ENCODE results near the gene MFSD6. TPM values are rescaled to one million over a fixed set of nuclear protein-coding genes. Genes with fewer than 3 reads are reported as not detected.

MFSD6 gene
- total RNA-seq, 1 donor from 2014 or later: 0.37 TPM

- peaks cover 7% of the 10 kb centered on the region for H3K9me3 ChIP-seq (ENCODE audit: low read depth)
- H3K27ac ChIP-seq: no peak overlapping the region
- no peak overlapping the region for H2AFZ ChIP-seq (replicated peaks)
- no peaks in the 10 kb centered on the region for H3F3A ChIP-seq (ENCODE audit: low read depth)
- TF ChIP-seq EZH2phosphoT487 (IDR thresholded peaks at IDR 0.05) (no peak), EZH2 (IDR thresholded peaks at IDR 0.05) (no peak)
- TF ChIP-seq, protein P1, sequence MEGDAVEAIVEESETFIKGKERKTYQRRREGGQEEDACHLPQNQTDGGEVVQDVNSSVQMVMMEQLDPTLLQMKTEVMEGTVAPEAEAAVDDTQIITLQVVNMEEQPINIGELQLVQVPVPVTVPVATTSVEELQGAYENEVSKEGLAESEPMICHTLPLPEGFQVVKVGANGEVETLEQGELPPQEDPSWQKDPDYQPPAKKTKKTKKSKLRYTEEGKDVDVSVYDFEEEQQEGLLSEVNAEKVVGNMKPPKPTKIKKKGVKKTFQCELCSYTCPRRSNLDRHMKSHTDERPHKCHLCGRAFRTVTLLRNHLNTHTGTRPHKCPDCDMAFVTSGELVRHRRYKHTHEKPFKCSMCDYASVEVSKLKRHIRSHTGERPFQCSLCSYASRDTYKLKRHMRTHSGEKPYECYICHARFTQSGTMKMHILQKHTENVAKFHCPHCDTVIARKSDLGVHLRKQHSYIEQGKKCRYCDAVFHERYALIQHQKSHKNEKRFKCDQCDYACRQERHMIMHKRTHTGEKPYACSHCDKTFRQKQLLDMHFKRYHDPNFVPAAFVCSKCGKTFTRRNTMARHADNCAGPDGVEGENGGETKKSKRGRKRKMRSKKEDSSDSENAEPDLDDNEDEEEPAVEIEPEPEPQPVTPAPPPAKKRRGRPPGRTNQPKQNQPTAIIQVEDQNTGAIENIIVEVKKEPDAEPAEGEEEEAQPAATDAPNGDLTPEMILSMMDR (IDR thresholded peaks at IDR 0.05): no peak
- H3K4me3 ChIP-seq: no peak overlapping the region
- no peaks in the 10 kb centered on the region for H3K4me1 Mint-ChIP-seq
- H4K20me1 ChIP-seq (ENCODE audit: low read depth): no peaks in the 10 kb centered on the region
- H3K9ac ChIP-seq: no peak overlapping the region
- no peaks in the 10 kb centered on the region for H3K36me3 ChIP-seq
- no peaks in the 10 kb centered on the region for H3K27me3 ChIP-seq
- H3K4me3 Mint-ChIP-seq: no peak overlapping the region
- peaks cover 6% of the 10 kb centered on the region for H3K36me3 Mint-ChIP-seq
- H3K4me2 ChIP-seq: no peak overlapping the region
- H3K9me3 Mint-ChIP-seq: peaks cover 27% of the 10 kb centered on the region
- no peak for DNase-seq (ENCODE audit: low spot score)
- no peaks in the 10 kb centered on the region for H3K79me2 ChIP-seq (ENCODE audit: low read depth)
- no peak overlapping the region for H3K27ac Mint-ChIP-seq
- H3K4me1 ChIP-seq: no peaks in the 10 kb centered on the region
- peaks cover 6% of the 10 kb centered on the region for H3K27me3 Mint-ChIP-seq (ENCODE audit: insufficient read depth, low read depth)
Observed at GRCh38 chr2:190545093-190545492, 136.9 kb downstream of the MFSD6 start.

DNA sequence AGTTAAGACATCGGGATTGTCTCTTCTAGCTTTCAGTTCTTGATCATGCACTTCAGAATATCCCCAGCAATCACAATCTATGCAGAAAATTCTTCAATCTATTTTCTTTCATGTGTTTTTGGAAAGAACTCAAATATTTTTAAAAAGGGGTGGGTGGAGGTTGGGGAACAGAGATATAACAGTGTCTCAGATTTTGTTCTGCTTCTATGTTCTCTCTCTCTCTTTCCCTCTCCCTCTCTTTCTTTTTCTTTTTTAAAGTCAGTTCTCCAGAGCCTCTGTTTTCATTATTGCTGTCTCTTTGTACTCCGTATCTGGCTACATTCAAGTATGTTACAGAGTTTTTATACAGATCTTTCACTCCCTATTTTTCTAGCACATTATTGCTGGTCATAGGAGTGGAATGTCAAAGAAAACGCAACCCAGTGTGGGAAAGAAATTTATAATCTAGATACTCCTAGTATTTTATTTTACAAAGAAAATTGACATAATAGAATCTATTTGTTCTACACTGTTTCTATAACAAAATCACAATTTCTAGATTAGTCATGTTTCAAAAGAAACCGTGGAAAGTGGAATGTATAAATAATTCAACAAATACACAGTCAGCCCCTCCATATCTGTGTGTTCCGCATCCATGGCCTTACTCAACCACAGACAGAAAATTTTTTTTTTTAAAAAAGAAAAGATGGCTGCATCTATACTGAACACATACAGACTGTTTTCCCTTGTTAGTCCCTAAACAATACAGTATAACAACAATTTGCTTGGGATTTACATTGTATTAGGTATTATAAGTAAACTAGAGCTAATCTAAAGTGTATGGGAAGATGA, 137.6 kb downstream of the MFSD6 start:
- Mint-ChIP-seq H3K36me3 (peaks cover 5% of the 10 kb centered on the region), H3K9me3 (peaks cover 21% of the 10 kb centered on the region), H3K4me3 (no peak overlapping the region), H3K27ac (no peak overlapping the region), H3K27me3 (ENCODE audit: insufficient read depth, low read depth) (peaks cover 6% of the 10 kb centered on the region), H3K4me1 (no peaks in the 10 kb centered on the region)
- no peaks in the 10 kb centered on the region for H4K20me1 ChIP-seq (ENCODE audit: low read depth)
- no peak overlapping the region for H3K9ac ChIP-seq
- H2AFZ ChIP-seq (replicated peaks): no peak overlapping the region
- H3K27me3 ChIP-seq: no peaks in the 10 kb centered on the region
- H3K27ac ChIP-seq: no peak overlapping the region
- H3F3A ChIP-seq (ENCODE audit: low read depth): no peaks in the 10 kb centered on the region
- no peaks in the 10 kb centered on the region for H3K79me2 ChIP-seq (ENCODE audit: low read depth)
- no peaks in the 10 kb centered on the region for H3K36me3 ChIP-seq
- TF ChIP-seq EZH2 (IDR thresholded peaks at IDR 0.05): no peak
- TF ChIP-seq, protein P1 (IDR thresholded peaks at IDR 0.05): no peak
- no peaks in the 10 kb centered on the region for H3K4me1 ChIP-seq
- H3K4me2 ChIP-seq: no peak overlapping the region
- peaks cover under 1% of the 10 kb centered on the region for H3K9me3 ChIP-seq (ENCODE audit: low read depth)
- no peak for DNase-seq (ENCODE audit: low spot score)
- H3K4me3 ChIP-seq: no peak overlapping the region

GRCh38 chr2:190546734-190547133, 138.6 kb downstream of the MFSD6 start:
- no peaks in the 10 kb centered on the region for H3K9me3 ChIP-seq (ENCODE audit: low read depth)
- no peak overlapping the region for H3K9ac ChIP-seq
- no peaks in the 10 kb centered on the region for H3K79me2 ChIP-seq (ENCODE audit: low read depth)
- TF ChIP-seq, protein P1 (IDR thresholded peaks at IDR 0.05): no peak
- no peak for TF ChIP-seq EZH2phosphoT487 (IDR thresholded peaks at IDR 0.05)
- TF ChIP-seq EZH2 (IDR thresholded peaks at IDR 0.05): no peak
- no peak overlapping the region for H3K4me3 ChIP-seq
- H3K4me3 Mint-ChIP-seq: no peak overlapping the region
- H3K27ac Mint-ChIP-seq: no peak overlapping the region
- peaks cover 6% of the 10 kb centered on the region for H3K27me3 Mint-ChIP-seq (ENCODE audit: insufficient read depth, low read depth)
- no peak for DNase-seq (ENCODE audit: low spot score)
- H3K36me3 Mint-ChIP-seq: peaks cover 5% of the 10 kb centered on the region
- H3K9me3 Mint-ChIP-seq: peaks cover 12% of the 10 kb centered on the region
- H3F3A ChIP-seq (ENCODE audit: low read depth): no peaks in the 10 kb centered on the region
- H4K20me1 ChIP-seq (ENCODE audit: low read depth): no peaks in the 10 kb centered on the region
- H3K4me1 Mint-ChIP-seq: no peaks in the 10 kb centered on the region
- H3K4me1 ChIP-seq: no peaks in the 10 kb centered on the region
- no peak overlapping the region for H3K4me2 ChIP-seq
- H3K27ac ChIP-seq: no peak overlapping the region
- H2AFZ ChIP-seq (replicated peaks): no peak overlapping the region
- no peaks in the 10 kb centered on the region for H3K27me3 ChIP-seq
- no peaks in the 10 kb centered on the region for H3K36me3 ChIP-seq
